Parathyroid adenoma (tissue), 2 donors: Measurements from ENCODE around the gene TAF1B.

Experiments used
- H2AFZ ChIP-seq: fragments of 300-600 bp; sonication (generic); one replicate; pipeline ENCODE4 v1.7.0; 2017; ENCODE audit warnings: antibody characterized with exemption, mild to moderate bottlenecking
- H3K27ac ChIP-seq: fragments of 300-600 bp; sonication (generic); one replicate; pipeline ENCODE4 v1.7.0; 2017
- H3K27me3 ChIP-seq: fragments of 300-600 bp; sonication (generic); one replicate; pipeline ENCODE4 v1.7.0; 2017; ENCODE audit warnings: low read length; ENCODE audit not compliant: control insufficient read depth, insufficient read depth
- H3K36me3 ChIP-seq: fragments of 300-600 bp; sonication (generic); one replicate; pipeline ENCODE4 v1.7.0; 2017; ENCODE audit warnings: low read length; ENCODE audit not compliant: control insufficient read depth, insufficient read depth
- H3K4me1 ChIP-seq: fragments of 300-600 bp; sonication (generic); one replicate; pipeline ENCODE4 v1.7.0; 2017; ENCODE audit warnings: control low read depth
- H3K4me2 ChIP-seq: fragments of 300-600 bp; sonication (generic); one replicate; pipeline ENCODE4 v1.7.0; 2017; ENCODE audit warnings: low read length
- H3K4me3 ChIP-seq: fragments of 300-600 bp; sonication (generic); one replicate; pipeline ENCODE4 v1.7.0; 2017; ENCODE audit warnings: low read depth, low read length
- H3K79me2 ChIP-seq: fragments of 300-600 bp; sonication (generic); one replicate; pipeline ENCODE4 v1.7.0; 2017; ENCODE audit warnings: control low read depth
- H3K9ac ChIP-seq: fragments of 300-600 bp; sonication (generic); one replicate; pipeline ENCODE4 v1.7.0; 2017; ENCODE audit warnings: mild to moderate bottlenecking
- H3K9me3 ChIP-seq: fragments of 300-600 bp; sonication (generic); one replicate; pipeline ENCODE4 v1.7.0; 2017; ENCODE audit warnings: low read length; ENCODE audit not compliant: control insufficient read depth
- CTCF ChIP-seq: fragments of 300-600 bp; sonication (generic); IDR thresholded peaks from one replicate; pipeline ENCODE4 v1.7.0; 2017; ENCODE audit warnings: antibody characterized with exemption, mild to moderate bottlenecking
- donor health status: primary hyperparathyroidism.

The TAF1B gene

GRCh38 chr2:9974343-9974742 is 131.1 kb downstream of the TAF1B start:
- no peak for TF ChIP-seq CTCF
- Histone ChIP-seq H3K79me2 (peaks cover 3% of the 10 kb centered on the region), H2AFZ (no peak overlapping the region), H3K9me3 (no peaks in the 10 kb centered on the region), H3K27ac (peak overlapping the region; percentile 79), H3K27me3 (no peaks in the 10 kb centered on the region), H3K36me3 (no peaks in the 10 kb centered on the region), H3K4me2 (no peak overlapping the region), H3K4me1 (peaks cover 55% of the 10 kb centered on the region), H3K9ac (no peak overlapping the region), H3K4me3 (no peak overlapping the region)

GRCh38 chr2:9975328-9975727 is 132.1 kb downstream of the TAF1B start:
- Histone ChIP-seq H3K4me3 (no peak overlapping the region), H2AFZ (no peak overlapping the region), H3K79me2 (peaks cover 3% of the 10 kb centered on the region), H3K9me3 (no peaks in the 10 kb centered on the region), H3K4me1 (peaks cover 48% of the 10 kb centered on the region), H3K4me2 (no peak overlapping the region), H3K27me3 (no peaks in the 10 kb centered on the region), H3K27ac (peak overlapping the region; percentile 79), H3K36me3 (no peaks in the 10 kb centered on the region), H3K9ac (no peak overlapping the region)
- no peak for TF ChIP-seq CTCF

GRCh38 chr2:9975805-9976447 is 132.7 kb downstream of the TAF1B start:
- H3K9me3 ChIP-seq: no peaks in the 10 kb centered on the region
- no peak for TF ChIP-seq CTCF
- no peak overlapping the region for H3K4me3 ChIP-seq
- H2AFZ ChIP-seq: no peak overlapping the region
- no peak overlapping the region for H3K4me2 ChIP-seq
- H3K27me3 ChIP-seq: no peaks in the 10 kb centered on the region
- peak overlapping the region; percentile 79 for H3K27ac ChIP-seq
- no peaks in the 10 kb centered on the region for H3K36me3 ChIP-seq
- H3K9ac ChIP-seq: no peak overlapping the region
- peaks cover 4% of the 10 kb centered on the region for H3K79me2 ChIP-seq
- peaks cover 42% of the 10 kb centered on the region for H3K4me1 ChIP-seq

- no peak overlapping the region for H3K9ac ChIP-seq
- no peaks in the 10 kb centered on the region for H3K9me3 ChIP-seq
- TF ChIP-seq CTCF: no peak
- no peaks in the 10 kb centered on the region for H3K27me3 ChIP-seq
- H3K79me2 ChIP-seq: peaks cover 15% of the 10 kb centered on the region
- H3K36me3 ChIP-seq: no peaks in the 10 kb centered on the region
- no peak overlapping the region for H3K4me2 ChIP-seq
- no peak overlapping the region for H2AFZ ChIP-seq
- H3K4me3 ChIP-seq: no peak overlapping the region
- peaks cover 24% of the 10 kb centered on the region for H3K4me1 ChIP-seq
- no peak overlapping the region for H3K27ac ChIP-seq
These were observed 136.7 kb downstream of the TAF1B start for GRCh38 chr2:9979977-9980376.

GRCh38 chr2:9980520-9980919 is 137.2 kb downstream of the TAF1B start:
- no peak for TF ChIP-seq CTCF
- Histone ChIP-seq H3K4me1 (peaks cover 19% of the 10 kb centered on the region), H3K27me3 (no peaks in the 10 kb centered on the region)

More at GRCh38 chr2:9980520-9980919, 137.2 kb downstream of the TAF1B start:
- Histone ChIP-seq H3K79me2 (peaks cover 15% of the 10 kb centered on the region), H3K27ac (no peak overlapping the region), H3K4me3 (no peak overlapping the region), H3K36me3 (no peaks in the 10 kb centered on the region), H3K9me3 (no peaks in the 10 kb centered on the region), H3K9ac (no peak overlapping the region), H3K4me2 (no peak overlapping the region), H2AFZ (no peak overlapping the region)
